Stimulated activated naive CD8-positive, alpha-beta T cell treated with anti-CD3 and anti-CD28 coated beads, Interleukin-15, amount 100 ng/mL, for 72 hours (primary cell): Measurements from ENCODE around the gene ARHGEF19.

ENCODE experiments used
- ATAC-seq: fragments of 150-1000 bp; cut with Tn5 transposase; 2 replicates; pipeline ENCODE4 v1.10.0; 2021; ENCODE audit warnings: mild to moderate bottlenecking, moderate library complexity
- DNase-seq, 2 donors: peaks; one replicate each; pipeline ENCODE4 v3.0.0; 2021 to 2022
- H3K27ac Mint-ChIP-seq, 2 donors: one replicate each; pipeline ENCODE4 v1.8.0; 2022; ENCODE audit warnings: mild to moderate bottlenecking in 2 of 2, mixed read lengths in 2 of 2, moderate library complexity in 2 of 2
- H3K27me3 Mint-ChIP-seq: one replicate; pipeline ENCODE4 v1.8.0; 2022; ENCODE audit warnings: mixed read lengths
- H3K4me1 Mint-ChIP-seq: one replicate; pipeline ENCODE4 v1.8.0; 2022; ENCODE audit warnings: mild to moderate bottlenecking, mixed read lengths
- H3K4me3 Mint-ChIP-seq, 2 donors: one replicate each; pipeline ENCODE4 v1.8.0; 2022; ENCODE audit warnings: mild to moderate bottlenecking in 2 of 2, mixed read lengths in 2 of 2, moderate library complexity in 1 of 2
- H3K9me3 Mint-ChIP-seq, 2 donors: one replicate each; pipeline ENCODE4 v1.8.0; 2022; ENCODE audit warnings: mixed read lengths in 2 of 2

Gene ARHGEF19

DNA sequence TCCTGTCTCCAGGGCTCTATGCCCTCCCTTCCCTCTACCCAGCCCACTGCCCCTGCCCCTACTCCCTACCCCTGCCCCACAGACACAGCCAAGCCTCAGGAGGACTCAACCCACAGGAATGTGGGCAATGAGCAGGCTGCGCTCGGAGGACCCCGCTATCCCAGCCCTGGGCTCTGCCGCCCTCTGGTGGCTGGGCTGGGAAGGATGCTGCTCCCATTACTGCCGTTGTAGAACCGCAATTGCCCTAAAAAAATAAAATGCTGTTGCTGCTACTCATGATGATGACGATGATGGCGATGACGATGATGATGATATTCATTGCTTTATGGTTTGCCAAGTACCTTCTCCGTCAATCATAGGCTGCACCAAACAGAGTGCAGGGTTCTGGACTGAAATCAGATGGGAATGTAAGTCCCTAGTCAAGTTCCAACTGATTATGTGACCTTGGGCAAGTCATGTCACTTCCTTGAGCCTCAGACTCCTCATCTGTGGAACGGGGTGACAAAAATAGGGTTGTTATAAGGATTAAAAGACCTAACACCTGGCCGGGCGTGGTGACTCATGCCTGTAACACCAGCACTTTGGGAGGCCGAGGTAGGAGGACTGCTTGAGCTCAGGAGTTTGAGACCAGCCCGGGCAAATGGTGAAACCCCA is 24.6 kb downstream of the ARHGEF19 start:
- Mint-ChIP-seq H3K9me3 (no peaks in the 10 kb centered on the region), H3K4me3 (no peak overlapping the region), H3K27me3 (peaks cover 16% of the 10 kb centered on the region), H3K4me1 (no peaks in the 10 kb centered on the region), H3K27ac (no peak overlapping the region)
- peak; percentile 71 to 78 for DNase-seq
- peak; percentile 83 for ATAC-seq

DNA sequence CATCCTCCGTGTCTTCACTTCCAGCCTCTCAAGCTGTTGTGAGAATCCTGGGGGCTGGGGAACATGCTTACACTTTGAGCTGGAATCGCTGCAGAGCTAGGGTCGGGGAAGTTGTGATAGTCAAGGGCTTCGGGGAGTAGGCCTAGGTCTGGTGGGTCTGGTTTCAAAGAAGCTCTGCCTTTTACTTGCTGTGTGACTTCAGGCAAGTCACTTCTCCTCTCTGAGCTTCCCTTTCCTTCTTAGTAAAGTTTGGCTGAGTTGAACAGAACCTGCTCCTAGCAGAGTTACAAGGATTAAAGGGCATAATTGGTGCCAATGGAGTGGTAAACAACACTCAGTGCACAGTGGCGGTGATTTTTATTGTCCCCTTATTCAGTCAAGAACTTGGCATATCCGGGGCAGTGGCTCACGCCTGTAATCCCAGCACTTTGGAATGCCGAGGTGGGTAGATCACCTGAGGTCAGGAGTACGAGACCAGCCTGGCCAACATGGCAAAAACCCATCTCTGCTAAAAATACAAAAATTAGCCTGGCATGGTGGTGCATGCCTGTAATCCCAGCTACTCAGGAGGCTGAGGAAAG is 25.7 kb downstream of the ARHGEF19 start:
- no peak for DNase-seq
- Mint-ChIP-seq H3K4me3 (no peak overlapping the region), H3K9me3 (no peaks in the 10 kb centered on the region), H3K4me1 (no peaks in the 10 kb centered on the region), H3K27me3 (peaks cover 16% of the 10 kb centered on the region), H3K27ac (no peak overlapping the region)
- ATAC-seq: no peak

DNA sequence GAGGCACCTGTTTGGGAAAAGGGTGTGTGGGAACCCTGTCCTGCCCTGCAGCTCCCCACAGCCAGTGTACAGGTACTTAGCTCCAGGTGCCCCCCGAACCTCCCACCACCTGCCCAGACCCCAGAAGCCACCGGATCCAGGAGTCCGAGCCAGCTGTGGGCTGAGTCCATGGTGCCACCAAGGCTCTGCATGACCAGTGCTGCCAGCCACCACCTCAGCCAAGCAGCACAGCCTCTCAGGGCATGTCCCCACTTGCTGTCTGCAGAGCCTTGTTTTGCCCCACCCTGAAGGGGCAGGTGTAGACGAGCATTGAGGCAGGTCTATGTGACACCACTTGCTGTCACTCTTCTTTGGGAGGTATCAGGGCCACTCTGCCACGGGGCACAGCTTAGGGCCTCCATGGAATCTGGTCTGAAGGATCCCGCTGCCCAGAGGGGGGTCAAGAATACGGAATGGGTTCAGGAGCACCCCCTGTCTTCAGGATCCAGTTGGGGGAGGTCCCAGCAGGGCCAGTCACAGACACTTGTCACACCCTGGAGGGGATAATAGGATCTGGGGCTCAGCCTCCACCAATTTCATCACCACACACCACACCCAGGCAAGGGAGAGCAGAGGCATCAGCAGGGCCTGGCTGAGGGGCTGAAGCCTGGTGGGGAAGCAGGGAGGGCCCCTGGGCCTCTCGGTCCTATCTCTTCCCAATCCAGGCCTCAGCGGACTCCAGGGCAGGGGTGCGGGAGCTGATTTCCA is 27.7 kb downstream of the ARHGEF19 start:
- no peak overlapping the region for H3K27ac Mint-ChIP-seq
- no peak overlapping the region for H3K4me3 Mint-ChIP-seq
- DNase-seq: no peak
- H3K27me3 Mint-ChIP-seq: peaks cover 16% of the 10 kb centered on the region
- ATAC-seq: no peak
- no peaks in the 10 kb centered on the region for H3K9me3 Mint-ChIP-seq
- H3K4me1 Mint-ChIP-seq: no peaks in the 10 kb centered on the region

DNA sequence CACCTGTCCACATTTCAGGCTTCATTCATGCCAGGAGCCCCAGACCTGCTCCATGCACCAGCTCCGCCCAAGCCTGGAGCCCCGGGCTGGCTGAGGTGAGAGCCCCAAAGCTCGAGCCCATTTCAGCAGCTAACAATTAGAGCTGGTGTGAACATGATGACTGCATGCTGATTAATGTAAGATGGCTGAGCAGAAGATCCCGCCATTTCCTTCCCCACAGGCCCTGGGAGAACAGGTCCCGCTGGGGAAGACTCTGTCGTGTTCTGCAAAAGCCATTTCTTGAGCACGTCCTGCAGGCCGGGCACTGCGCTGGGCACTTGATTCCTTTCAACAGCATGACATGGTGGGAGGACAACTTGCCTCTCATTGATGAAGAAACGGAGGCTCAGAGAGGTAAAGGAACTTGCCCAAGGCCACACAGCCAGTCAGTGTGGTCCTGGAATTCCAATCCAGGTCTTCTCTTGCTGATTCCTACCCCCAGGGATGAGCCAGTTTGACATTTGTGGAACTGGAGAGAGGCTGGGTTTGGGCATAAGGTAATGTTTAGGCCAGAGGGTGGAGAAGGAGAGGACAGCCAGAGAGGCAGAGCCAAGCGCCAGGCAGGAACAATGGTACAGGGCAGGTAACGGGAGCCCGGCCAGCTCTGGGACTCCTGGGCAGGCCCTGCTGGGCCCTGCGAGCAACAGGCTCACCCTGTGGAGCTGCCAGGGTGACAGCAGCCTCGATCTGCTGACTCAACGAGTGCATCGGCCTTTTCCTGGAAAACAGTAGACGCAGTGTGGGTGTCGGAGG is 28.5 kb downstream of the ARHGEF19 start:
- DNase-seq (no peak), ATAC-seq (no peak)
- Mint-ChIP-seq H3K9me3 (no peaks in the 10 kb centered on the region), H3K4me3 (no peak overlapping the region), H3K27me3 (peaks cover 10% of the 10 kb centered on the region), H3K27ac (peak overlapping the region in 1 of 2 donors; percentile 4), H3K4me1 (no peaks in the 10 kb centered on the region)

DNA sequence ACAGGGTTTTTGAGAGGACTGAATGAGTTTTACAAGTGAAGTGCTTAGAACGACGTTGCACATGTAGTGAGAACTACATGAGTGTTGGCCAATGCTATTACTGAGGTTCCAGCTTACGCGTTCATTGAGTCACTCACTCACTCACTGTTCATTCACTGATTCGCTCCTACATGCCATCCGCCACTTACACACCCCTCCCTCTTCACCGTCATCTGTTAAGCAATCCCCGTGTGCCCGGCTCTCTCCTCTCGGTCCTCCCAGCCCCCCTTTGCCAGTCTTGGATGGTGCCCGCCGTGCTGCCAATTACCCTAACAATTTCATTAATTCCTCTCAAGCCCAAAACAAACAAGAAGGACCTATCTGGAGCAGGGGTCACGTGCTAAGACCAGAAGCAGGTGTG is 29.3 kb downstream of the ARHGEF19 start:
- no peak for ATAC-seq
- no peak overlapping the region for H3K27ac Mint-ChIP-seq
- no peaks in the 10 kb centered on the region for H3K9me3 Mint-ChIP-seq
- H3K4me1 Mint-ChIP-seq: no peaks in the 10 kb centered on the region
- H3K4me3 Mint-ChIP-seq: no peak overlapping the region
- peaks cover 10% of the 10 kb centered on the region for H3K27me3 Mint-ChIP-seq
- DNase-seq: no peak

DNA sequence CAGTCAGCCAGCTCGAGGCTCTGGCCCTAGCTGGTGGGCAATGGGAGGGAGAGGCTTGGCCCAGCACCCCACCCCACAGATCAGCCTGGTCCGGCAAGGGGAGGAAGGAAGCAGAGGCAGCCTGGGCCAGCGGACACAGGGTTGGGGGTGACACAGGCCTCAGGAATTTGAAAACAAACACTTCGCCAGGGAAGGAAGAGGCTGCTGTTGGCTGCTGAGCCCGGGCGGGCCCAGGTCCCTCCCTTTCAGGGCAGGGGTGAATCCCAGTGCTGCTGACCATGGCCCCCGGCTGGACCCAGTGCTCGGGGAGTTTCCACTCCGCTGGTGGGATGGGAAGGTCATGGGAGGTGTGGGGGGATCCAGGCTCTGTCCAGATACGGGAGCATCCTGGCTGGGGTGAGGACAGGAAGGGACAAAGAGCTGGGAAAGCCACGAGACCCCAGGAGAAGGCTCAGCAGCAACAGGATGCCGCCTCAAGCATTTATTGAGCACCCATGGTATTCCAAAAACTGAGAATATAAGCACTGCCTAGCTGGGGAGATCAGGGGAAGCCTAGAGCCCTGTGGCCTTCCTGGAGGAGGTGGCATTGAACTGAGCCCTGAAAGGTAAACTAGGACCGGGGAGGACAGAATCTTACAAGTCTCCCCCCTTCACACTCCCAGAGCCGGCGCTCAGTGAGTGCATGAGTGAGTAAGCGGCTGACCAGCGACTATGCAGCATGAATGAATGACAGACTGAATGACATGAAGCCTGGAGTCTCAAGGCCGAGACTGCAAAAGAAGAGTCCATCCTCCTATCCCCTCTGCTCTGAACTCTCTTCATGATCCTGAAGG is 30.3 kb downstream of the ARHGEF19 start:
- DNase-seq (no peak), ATAC-seq (no peak)
- H3K9me3 Mint-ChIP-seq: no peaks in the 10 kb centered on the region
- H3K27ac Mint-ChIP-seq: peak overlapping the region; percentile 60 to 61
- H3K4me3 Mint-ChIP-seq: no peak overlapping the region
- peaks cover 9% of the 10 kb centered on the region for H3K27me3 Mint-ChIP-seq
- H3K4me1 Mint-ChIP-seq: no peaks in the 10 kb centered on the region

DNA sequence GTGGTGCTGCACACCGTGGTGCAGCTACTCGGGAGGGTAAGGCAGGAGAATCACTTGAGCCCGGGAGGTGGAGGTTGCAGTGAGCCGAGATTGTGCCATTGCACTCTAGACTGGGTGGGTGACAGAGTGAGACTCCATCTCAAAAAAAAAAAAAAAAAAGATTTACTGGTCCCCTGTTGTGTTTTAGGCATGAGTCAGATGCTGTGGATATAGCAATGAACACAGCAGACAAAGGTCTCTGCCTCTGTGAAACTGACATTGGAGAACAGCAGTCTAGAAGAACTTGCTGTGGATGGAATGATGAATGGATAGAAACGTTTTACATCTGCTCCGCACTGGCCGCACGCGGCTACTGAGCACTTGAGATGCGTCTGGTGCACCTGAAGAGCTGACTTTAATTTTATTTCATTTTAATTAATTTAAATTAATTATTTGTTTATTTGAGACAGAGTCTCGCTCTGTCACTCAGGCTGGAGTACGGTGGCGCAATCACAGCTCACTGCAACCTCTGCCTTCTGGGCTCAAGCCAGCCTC is 32.1 kb downstream of the ARHGEF19 start:
- Mint-ChIP-seq H3K27me3 (peaks cover 9% of the 10 kb centered on the region), H3K27ac (no peak overlapping the region), H3K4me3 (no peak overlapping the region), H3K9me3 (no peaks in the 10 kb centered on the region), H3K4me1 (no peaks in the 10 kb centered on the region)
- DNase-seq (no peak), ATAC-seq (no peak)

DNA sequence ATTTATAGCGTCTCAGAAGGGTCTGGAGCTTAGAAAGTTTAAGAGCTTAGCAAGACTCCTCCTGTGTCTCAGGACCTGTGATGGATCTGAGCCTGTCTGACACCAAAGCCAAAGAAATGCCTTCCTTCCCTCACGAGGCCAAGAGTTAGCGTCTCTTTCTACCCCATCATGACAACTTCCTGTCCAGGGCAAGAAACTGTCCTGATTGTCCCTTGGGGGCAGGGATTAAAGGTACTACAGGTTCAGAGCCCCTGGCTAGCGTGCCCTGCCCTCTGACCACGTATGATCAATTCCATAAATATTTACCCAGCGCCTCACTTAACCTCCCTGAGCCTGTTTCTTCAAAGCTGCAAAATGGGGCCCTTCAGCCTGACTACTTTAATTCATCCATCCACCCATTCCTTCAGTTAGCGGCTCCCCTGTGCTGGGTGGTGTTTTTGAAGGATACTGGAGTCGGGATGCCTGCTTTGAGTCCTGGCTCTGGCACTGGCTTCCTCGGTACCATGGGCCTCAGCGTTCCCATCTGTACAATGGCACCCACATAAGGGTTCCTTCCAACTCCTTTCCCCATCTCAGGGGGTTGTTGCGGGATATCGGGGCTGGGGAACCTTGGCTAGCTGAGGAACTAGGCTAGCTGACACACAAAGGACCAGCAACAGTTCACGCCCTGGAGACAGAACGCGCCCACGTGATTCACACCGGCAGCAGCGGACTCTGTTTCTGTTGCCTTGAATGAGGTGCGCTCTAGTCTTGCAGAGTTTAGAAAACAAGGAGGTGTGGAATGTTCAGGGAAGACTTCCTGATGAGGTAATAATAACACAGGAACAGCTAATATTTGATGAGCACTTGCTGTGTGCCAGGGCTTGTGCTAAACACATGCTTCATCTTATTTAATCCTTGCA is 33.6 kb downstream of the ARHGEF19 start:
- H3K27me3 Mint-ChIP-seq: peaks cover 20% of the 10 kb centered on the region
- DNase-seq (no peak), ATAC-seq (no peak)
- no peaks in the 10 kb centered on the region for H3K9me3 Mint-ChIP-seq
- no peak overlapping the region for H3K27ac Mint-ChIP-seq
- no peaks in the 10 kb centered on the region for H3K4me1 Mint-ChIP-seq
- no peak overlapping the region for H3K4me3 Mint-ChIP-seq

DNA sequence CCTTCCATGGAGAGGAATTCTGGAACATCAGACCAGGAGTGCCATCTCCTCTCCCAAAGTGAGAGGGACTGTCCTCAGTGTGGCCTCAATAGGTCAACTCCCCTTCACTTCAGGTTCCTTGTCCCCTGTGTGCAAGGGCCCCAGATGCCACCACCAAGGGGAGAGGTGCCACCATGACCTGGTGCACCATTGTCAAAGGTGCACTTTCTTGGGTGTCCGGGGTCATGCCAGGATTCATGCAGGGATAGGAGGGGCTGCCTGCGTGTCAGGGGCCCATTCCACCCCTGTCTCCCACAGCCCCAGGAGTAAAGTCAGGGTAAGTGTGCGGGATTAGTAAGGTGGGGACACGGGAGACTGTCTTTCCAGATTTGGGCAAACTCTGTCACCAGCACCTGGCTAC is 35.1 kb downstream of the ARHGEF19 start:
- DNase-seq: no peak
- Mint-ChIP-seq H3K9me3 (no peaks in the 10 kb centered on the region), H3K4me3 (no peak overlapping the region), H3K27me3 (peaks cover 32% of the 10 kb centered on the region), H3K4me1 (no peaks in the 10 kb centered on the region), H3K27ac (no peak overlapping the region)
- ATAC-seq: no peak

DNA sequence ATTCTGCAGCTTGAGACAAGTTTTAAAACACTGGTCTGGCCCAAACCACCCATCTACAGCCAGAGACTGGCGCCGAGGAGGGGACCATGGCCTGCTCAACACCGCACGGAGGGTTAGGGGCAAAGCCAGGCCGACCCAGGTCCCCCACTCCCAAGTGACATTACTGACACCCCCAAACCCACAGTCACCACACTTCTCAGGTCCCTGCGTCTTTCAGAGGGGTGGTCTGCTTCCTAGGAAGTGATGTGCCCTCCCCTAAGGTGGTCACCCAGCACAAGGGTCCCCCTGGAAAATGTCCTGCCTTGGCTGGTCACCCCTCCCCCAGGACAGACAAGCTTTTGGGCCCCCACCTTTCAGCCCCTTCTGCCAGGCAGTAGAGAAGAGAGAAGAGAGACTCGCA is 35.8 kb downstream of the ARHGEF19 start:
- Mint-ChIP-seq H3K4me1 (no peaks in the 10 kb centered on the region), H3K4me3 (no peak overlapping the region), H3K27ac (no peak overlapping the region), H3K9me3 (no peaks in the 10 kb centered on the region), H3K27me3 (peaks cover 38% of the 10 kb centered on the region)
- no peak for ATAC-seq
- no peak for DNase-seq

DNA sequence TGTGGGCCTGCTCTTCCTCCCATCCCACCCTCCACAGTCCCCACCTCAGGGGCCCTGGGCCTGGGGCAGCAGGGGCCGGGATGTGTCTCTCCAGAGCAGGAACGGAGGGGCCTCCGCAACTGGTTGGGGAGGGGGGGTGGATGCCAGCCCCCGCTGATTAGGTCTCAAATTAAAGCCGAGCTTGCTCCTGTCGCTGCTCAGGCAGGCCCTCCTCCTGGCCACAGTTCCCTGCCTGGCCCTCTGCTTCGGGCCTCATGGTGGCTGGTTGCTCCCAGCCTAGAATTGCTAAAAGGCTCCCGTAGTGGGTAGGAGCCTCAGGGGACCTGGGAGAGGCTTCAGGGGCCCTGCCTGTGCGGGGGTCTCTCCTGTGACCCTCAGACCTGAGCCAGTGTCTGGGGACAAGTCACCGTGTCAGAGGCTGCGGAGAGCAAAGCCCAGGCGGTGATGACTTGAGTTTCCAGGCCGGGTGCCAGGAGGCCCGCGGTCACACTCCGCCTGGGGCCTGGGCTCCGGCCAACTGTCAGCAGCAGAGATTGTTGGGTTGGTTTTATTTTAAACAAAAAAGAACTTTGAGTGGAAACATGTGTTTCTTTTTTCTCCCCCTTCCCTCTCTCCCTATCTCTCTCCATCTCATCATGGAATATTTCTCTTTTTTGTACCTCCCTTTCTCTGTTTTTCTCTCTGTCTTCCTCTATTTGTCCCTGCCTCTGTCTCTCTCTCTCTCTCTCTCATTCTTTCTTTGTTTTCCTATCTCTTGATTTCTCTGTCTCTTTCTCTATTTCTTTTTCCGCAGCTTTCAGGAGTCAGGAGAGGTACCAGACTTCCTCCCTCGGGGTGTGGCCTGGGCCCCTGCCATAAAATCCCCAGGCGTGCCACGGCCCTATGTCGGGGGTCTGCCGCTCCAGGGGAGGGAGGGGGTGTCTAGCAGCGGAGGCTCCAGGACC is 36.6 kb downstream of the ARHGEF19 start:
- no peaks in the 10 kb centered on the region for H3K9me3 Mint-ChIP-seq
- no peak overlapping the region for H3K27ac Mint-ChIP-seq
- H3K27me3 Mint-ChIP-seq: peaks cover 46% of the 10 kb centered on the region
- H3K4me3 Mint-ChIP-seq: no peak overlapping the region
- H3K4me1 Mint-ChIP-seq: no peaks in the 10 kb centered on the region
- ATAC-seq (peak; percentile 37), DNase-seq (no peak)

DNA sequence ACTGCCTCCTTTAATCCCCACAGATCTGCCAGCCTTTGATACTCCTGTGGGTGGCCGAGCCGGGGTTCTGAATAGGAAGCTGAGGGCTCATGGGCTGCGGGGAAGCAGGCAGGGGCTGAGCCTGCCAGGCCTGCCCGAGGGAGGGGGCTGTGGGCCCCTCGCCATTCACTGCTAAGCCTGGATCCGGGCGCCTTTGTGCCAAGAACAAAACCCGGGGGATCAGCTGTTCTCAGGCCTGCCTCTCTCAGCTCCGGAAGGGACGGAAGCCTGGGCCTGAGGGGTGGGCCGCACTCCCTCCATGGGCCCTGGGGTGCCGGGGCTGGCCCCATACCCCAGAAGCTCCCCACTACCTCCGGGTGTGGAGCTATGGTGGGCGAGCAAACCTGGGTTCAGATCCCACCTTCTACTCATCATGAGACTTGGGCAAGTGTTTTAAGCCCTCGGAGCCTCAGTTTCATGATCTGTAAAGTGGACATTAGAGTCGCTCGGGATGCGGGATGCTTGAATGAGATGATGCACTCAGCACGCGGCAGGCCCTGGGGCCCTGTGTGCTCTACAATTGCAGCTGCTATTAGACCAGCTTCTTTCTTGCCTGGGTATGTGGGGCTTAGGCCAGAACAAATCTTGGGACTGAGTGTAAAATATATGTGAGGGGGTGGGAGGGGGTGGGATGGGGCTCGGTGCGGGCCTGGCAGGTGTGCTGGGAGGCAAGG is 37.4 kb downstream of the ARHGEF19 start:
- ATAC-seq (no peak), DNase-seq (no peak)
- H3K4me3 Mint-ChIP-seq: no peak overlapping the region
- no peaks in the 10 kb centered on the region for H3K9me3 Mint-ChIP-seq
- H3K27ac Mint-ChIP-seq: no peak overlapping the region
- no peaks in the 10 kb centered on the region for H3K4me1 Mint-ChIP-seq
- H3K27me3 Mint-ChIP-seq: peaks cover 54% of the 10 kb centered on the region
